ENCODE results near the gene ILDR1. TPM values are rescaled to one million over a fixed set of nuclear protein-coding genes. Genes with fewer than 3 reads are reported as not detected.

Gene ILDR1
- total RNA-seq, 1 donor from 2014 or later, result 6.3 TPM

DNA sequence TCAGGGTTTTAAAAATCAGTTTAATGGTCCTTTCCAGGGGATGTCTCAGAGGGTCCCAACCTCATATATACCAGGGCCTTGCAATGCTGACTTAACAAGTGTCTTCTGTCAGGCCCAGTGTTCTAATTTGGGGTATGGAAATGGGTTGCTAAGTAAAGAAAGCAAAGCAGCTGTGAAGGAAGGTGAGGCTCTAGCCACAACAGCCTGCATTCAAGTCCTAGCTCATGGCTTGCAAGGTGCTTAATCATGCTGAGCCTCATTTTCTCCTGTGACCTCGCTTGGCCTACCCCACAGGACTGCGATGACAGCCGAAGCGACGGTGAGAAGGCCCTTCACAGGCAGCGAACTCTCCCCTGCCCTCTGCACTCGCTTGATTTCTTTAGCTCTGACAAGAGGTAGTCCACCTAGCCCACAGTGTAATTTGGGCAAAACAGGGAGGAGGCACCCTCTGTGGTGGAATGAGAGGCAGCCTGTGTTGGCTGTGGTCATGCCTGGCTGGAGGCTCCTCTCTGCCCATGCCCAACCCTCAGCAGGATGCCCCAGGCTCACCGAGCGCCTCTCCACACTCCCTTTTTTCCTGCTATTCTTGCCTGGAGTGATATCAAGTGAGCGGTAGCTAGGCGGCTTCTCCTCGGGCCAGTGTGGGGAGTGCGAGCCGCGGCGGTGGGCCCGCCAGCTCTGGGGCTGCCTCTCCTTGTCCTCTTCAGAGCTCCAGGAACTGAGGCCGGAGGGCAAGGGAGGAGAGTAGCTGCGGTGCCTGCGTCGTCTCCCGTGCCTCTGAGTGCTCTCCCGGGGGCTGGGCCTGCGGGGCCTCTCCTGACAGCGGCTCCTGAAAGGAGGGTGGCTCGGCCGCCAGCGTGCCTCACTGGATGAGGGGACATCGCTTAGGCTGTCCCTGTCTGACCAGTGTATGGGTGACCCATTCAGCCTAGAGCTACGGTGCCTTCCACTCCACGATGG is 29.2 kb downstream of the ILDR1 start:
- ATAC-seq, result no peak

DNA sequence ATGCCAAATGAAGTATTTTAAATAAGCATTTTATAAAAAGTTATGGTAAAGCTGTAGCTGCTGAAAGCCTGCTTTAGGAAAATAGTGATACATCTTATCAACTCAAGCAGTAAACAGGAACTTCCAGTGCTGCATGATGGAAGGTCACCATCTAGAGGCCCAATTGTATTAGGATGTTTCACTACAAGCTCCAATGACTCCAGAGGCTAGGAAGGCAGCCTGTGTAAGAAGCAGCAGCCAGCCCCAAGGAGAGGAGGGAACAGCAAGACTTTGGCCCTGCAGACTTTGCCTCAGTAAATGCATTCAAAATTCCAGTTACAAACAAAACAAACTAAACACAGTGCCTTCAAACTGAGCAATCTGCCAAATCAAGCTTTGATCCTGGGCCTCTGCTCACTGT is 32.1 kb downstream of the ILDR1 start:
- ATAC-seq, result peak; percentile 46

DNA sequence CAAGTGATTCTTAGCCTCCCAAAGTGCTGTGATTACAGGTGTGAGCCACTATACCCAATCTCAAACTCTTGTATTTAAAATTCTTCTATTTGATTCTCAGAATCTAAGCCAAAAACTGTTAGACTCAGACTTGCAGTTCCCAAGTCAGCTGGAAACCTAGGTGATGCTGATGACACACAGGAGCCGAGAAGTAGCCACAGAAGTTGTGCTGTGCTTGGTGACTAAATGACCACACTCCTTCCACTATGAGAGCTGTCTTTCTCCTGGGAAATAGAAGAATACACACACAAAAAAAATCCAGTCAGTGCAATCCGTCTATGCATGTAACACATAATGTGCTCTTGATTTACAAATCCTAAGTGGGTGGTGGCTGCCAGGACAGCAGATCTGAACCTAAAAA is 33.9 kb downstream of the ILDR1 start:
- ATAC-seq, result no peak

DNA sequence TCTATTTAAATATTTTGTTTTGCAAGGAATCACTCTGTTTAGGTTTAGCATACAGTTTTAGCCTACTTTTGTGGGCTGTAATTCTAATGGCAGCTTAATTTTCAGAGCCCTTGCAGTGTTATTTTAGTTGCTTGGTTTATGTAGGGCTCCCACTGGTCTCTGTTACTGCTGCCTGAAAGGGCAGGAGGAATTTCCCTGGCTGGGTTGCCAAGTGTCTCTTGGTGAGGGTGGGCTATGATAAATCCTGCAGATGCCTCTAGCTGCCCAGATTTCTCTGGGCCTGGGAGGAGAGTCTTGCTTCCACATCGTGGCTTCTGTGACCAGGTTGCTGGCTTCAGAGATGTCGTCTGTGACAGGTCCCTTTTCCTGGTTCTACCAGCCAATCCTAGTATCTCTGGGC is 36.2 kb downstream of the ILDR1 start:
- ATAC-seq, result no peak

DNA sequence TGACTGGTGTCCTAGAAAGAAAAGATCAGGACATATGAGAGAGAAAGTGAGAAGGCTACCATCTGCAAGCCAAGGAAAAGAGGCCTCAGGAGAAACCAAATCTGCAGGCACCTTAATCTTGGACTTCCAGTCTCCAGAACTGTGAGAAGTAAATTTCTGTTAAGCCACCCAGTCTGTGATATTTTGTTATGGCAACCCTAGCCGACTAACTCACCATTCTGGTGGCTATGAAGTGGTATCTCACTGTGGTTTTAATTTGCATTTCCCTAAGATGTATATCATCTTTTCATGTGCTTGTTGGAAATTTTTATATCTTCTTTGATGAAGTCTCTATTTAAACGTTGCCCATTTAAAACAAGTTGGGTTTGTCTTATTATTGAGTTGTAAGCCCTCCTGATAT is 40.6 kb downstream of the ILDR1 start:
- ATAC-seq, result no peak

DNA sequence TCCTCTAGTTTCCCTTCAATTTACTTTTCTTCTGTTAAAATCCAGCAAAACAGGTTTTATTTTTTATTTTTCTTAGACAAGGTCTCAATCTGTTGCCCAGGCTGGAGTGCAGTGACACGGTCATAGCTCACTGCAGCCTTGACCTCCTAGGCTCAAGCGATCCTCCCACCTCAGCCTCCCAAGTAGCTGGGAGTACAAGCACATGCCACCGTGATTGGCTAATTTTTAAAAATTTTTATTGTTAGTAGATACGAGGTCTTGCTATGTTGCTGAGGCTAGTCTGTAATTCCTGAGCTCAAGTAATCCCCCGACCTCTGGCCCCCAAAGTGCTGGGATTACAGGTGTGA is 41.6 kb downstream of the ILDR1 start:
- ATAC-seq, result no peak

DNA sequence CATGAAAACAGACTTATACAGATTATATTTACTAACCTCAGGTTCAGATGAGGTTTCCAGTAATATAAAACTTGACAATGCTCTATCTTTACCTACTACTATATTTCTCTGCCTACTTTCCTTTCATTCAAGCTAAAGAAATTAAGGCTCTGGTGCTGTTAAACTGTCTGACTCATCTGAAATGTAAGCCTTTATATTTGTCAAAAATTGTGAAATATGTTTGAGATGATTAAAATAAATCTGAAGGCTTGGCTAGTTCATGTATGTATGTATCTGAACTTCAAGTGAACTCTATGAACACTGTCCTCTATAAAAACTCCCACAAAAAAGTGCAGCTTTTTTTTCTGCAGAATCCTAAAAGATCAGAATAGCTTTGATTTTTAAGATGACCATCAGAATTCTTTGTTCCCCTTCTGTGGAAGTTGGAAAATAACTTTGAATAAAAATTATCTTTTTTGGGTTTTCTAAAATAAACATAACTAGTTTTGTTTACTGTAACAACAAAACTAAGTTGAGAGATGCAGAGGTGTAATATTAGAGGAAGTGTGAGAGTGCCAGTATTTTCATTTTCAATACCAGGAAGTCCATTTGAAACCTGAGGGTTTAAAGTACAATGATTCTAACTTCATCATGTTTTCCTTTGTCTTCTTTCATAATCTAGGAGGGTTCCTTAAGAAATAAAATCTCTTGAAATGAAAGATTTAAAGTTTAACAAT is 42.2 kb downstream of the ILDR1 start:
- peak; percentile 95 for ATAC-seq

DNA sequence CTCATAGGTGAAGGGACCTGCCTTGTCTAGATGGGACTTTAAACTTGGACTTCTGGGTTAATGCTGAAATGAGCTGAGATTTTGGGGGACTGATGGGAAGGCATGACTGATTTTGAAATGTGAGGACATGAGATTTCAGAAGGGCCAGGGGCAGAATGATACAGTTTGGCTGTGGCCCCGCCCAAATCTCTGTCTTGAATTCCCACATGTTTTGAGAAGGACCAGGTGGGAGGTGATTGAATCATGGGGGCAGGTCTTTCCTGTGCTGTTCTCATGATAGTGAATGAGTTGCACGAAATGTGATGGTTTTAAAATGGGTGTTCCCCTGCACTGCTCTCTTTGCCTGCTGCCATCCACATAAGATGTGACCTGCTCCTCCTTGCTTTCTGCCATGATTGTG is 42.8 kb downstream of the ILDR1 start:
- peak; percentile 40 for ATAC-seq

DNA sequence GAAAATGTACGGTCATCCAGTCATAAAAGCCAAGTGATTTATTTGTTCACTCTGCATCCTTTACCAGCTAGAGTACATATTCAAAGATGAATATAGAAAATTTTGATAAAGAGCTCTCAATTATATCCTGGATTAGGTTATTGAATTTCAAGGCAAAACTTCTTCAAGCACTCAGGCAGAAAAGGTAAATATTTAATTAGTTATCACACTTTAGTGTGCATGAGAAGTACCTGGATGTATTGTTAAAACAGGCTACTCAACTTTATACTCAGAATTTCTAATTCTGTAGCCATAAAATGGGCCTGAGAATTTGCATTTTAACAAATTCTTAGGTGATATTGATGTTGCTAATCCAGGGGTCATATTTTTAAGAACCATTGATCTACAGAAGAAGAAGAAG is 45.3 kb downstream of the ILDR1 start:
- ATAC-seq, result no peak

DNA sequence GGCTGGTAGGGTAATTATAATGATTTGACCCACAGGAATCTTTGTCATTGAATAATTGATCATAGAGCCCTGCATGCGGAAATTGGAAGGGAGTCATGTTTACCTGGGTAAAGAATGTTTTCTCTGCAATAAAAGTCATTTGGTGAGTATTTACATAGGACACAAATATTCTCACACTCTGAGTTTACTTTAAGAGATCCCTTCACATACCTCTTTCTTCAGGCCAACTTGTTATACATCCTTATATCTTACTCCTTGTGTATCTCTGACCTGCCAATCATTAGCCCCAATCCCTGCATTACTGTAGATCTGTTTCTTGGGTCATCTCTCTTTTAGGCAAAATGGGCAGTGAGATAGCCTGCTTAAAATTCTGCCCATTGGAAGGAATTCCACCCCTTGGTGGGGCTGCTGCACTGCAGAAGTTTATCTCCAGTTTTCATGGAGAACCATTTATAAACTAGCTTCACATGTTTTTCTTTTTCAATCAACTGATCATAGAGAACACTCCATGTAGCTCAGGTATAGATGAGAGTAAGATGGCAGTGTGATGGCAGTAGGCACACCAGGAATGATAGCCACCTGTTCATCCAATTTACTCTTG is 46.2 kb downstream of the ILDR1 start:
- no peak for ATAC-seq

DNA sequence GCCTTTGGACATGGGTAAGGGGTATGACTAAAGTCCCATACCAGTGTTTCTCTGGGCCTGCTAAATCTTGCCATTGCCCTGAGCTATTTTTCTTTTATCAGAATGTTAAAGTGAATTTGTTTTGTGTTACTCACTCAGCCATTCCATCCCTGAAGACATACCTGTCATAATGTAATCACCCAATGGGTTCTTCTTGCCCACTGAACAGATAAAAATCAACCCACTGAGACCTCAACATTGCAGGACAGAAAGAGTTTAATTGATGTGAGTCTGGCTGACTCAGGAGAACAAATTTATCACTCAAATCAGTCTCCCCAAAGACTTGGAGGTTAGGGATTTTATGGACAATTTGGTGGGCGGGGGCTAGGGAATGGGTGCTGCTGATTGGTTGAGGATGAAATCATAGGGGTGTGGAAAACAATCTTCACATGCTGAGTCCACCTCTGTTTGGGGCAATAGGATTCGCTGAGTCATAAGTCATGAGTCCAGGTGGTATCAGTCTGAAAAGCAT is 47.4 kb downstream of the ILDR1 start:
- peak; percentile 50 for ATAC-seq

DNA sequence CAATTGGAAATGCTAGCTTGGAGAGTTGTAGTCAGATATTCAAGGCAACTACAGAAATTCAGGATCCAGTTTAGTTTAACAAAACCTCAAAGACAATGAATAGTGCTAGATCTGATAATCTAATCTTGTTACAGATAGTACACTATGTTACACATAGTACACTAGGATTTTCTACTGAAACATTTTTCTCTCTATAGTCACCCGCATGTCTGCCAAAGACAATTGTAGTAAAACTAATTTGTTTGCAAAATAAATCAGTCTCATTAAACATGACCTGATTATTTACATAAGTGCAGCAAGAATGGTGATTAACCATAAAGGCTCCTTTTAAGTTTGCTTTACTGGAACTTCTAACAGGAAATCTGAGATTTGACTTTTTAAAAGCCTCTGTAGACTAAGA is 52.0 kb downstream of the ILDR1 start:
- peak; percentile 48 for ATAC-seq

DNA sequence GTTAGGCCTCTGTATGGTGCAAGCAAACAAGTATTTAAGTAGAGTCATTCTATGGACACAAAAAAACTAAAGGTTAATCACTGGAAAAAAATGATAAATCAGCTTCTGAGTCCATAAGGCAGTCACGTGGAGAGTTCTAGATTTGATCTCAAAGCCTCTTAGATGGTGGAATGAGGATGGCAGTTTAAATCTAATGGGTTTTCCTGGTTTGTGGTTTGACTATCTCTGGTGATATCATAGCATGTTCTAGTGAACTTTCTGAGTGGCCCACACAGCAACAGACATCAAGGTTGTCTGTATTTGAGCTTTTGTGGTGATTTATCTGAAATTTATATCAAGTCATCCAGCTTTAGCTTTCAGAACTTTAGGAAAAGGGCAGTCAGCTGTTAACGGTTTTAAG is 52.4 kb downstream of the ILDR1 start:
- no peak for ATAC-seq

DNA sequence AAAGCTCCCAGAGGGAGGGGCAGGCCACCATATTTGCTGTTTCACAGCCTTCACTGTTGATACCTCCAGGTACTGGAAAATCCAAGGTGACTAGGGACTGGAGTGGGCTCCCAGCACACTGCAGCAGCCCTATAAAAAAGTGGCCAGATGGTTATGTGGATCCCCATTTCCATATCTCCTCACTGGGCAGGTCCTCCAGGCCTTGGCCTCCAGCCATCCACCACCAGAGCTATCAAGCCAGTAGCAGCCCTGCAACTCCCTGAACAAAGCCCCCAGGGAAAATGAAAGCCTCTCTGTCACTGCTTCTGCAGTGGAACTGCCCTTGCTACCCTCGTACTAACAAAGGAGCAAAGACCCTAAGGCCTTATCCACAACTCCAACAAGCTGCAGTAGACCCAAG is 58.4 kb downstream of the ILDR1 start:
- no peak for ATAC-seq

DNA sequence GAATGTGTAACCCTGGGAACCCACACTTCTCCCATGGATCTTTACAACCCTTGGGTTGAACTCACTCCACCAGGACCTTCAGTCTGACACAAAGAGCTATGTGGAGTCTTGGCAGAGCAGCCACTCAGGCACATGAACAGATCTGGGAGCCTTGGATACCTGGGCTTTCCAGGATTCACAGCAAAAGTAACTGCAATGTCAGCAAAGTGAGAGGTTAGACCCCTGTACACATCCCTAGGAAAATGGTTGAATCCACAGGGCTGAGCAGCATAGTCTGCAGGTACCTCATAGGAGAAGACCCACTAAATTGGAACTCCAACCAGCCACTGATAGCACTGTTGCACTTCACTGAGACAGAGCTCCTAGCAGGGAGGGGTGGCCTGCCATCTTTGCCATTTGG is 59.6 kb downstream of the ILDR1 start:
- no peak for ATAC-seq

DNA sequence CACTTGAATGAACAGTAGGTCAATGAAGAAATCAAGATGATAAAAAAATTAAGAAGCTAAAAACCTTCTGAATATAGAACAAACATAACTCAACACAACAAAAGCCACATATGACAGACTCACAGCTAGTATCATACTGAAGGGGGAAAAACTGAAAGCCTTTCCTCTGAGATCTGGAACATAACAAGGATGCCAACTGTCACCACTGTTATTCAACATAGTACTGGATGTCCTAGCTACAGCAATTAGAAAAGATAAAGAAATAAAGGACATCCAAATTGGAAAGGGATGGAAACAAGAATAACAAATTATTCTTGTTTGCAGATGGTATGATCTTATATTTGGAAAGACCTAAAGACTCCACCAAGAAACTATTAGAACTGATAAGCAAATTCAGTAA is 60.8 kb downstream of the ILDR1 start:
- no peak for ATAC-seq

DNA sequence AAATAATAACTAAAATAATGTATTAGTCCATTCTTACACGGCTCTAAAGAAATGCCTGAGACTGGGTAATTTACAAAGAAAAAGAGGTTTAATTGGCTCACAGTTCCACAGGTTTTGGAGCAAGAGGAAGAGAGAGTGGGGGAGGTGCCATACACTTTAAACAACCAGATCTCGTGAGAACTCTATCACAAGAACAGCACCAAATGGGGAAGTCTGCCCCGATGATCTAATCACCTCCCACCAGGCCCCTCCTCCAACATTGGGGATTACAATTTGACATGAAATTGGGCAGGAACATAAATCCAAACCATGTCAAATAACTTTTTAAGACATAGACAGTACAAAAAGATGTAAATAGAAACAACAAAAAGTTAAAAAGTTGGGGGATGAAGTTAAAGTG is 63.2 kb downstream of the ILDR1 start:
- no peak for ATAC-seq

DNA sequence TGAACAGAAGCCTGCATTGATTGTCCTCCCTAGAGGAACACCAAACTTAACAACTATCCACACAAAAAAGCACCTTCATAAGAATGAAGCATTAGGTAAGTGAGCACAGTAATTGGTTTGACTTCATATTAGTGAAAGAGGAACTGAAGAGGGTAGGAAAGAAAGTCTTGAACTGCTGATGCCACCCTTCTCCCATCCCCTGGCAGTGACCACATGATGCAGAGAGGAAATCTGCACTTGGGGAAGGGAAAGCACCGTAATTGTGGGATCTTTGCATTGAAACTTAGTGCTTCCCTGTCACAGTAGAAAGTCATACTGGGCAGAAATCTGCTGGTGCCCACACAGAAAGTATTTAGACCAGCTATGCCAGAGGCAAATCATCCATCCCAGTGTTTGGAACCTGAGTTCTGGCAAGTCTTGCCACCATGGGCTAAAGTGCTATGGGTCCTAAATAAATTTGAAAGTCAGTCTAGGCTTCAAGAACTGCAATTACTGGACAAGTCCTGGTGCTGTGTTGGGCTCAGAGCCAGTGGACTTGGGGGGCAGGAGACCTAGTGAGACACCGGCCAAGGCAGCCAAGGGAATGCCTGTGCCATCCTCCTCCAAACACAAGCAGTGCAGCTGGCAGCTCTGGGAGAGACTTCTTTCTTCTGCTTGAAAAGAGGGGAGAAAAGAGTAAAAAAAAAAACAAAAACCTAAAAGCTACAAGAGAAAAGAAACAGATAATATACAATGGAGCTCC is 64.2 kb downstream of the ILDR1 start:
- no peak for ATAC-seq

DNA sequence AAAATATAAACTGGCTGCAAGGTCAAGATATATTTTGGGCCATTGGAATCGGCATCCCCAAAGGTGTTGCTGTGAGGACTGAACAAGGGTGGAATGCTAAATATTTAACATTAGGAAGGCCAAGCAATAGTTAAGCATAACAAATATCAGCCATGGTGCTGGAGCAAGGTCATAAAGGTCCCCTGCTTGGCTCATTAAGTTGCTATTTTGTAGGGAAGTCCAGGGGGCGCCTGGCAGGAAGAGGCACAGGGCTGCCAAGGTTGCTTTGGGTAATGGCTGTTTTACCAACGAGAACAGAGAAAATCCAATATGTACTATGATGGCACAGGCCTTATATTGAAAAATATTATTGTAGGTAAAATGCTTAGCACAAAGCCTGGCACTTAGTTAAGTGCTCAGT is 65.7 kb downstream of the ILDR1 start:
- ATAC-seq, result no peak

DNA sequence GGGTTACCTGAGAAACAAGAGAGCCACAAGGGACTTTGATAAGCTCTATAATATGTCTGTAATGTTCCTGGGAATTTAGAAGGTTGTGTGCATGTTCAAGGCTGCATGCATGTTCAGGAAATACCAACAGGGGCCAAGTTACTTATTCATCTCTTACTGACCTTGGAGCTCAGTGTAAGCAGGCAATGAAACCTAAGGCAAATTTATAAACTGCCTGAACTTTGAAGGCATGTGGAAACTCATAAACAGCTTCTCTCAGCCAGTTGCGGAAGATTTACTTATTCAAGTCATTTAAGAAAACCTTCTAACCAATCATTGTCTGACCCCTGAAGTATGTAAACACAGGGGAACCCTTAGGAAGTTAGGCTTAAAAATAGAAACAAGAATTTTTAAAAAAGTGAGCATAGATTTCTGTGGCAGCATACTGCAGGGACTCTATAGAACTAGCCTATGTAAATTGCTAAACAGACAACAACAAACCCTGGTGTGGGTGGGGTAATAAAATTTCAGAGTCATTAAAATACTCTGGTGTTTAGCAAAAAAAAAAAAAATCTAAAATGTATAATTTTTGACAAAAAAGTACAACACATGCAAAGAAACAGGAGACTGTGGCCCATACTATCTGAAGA is 70.6 kb downstream of the ILDR1 start:
- ATAC-seq, result no peak

DNA sequence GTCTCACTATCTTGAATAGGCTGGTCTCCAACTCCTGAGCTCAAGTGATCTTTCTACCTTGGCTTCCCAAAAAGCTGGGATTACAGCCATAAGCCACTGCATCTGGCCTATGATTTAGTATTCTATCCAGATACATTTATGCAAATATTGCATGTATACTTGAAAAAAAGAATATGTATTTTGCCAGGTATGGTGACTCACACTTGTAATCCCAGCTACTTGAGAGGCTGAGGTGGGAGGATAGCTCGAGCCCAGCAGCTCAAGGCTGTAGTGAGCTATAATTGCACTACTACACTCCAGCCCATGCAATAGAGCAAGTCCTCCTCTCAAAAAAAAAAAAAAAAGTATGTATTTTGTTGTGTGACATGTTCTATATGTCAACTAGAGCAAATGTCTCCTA is 73.4 kb downstream of the ILDR1 start:
- ATAC-seq, result no peak

DNA sequence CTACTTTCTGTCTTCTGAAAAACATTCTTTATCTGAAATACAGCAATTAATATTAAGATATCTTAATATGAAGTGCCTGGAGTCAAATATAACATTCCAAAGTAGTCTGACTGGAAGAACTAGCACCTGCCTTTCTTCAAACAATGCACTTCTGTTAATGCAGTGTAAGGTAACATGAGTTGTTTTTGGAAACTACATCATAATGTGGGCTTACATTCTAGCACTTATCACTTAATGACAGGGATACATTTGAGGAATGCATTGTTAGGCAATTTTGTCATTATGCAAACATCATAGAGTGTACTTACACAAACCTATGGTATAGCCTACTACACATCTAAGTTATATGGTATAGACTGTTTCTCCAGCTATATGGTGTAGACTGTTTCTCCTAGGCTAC is 78.6 kb downstream of the ILDR1 start:
- peak; percentile 89 for ATAC-seq
